Kidney glomerular epithelial cell (primary cell): Measurements from ENCODE around the gene MED15.
"Not testable (repeated sequence)": the region's sequence is repeated elsewhere in the genome, so short reads cannot be mapped to it uniquely, and the experiment has no call there.

Experiments used
- DNase-seq: peaks from one replicate; lab custom pipeline; 2025; lab: John Stamatoyannopoulos, UW

Gene MED15

GRCh38 chr22:20483143-20483506, 24.3 kb upstream of the MED15 start:
- DNase-seq = not testable (repeated sequence)

DNA sequence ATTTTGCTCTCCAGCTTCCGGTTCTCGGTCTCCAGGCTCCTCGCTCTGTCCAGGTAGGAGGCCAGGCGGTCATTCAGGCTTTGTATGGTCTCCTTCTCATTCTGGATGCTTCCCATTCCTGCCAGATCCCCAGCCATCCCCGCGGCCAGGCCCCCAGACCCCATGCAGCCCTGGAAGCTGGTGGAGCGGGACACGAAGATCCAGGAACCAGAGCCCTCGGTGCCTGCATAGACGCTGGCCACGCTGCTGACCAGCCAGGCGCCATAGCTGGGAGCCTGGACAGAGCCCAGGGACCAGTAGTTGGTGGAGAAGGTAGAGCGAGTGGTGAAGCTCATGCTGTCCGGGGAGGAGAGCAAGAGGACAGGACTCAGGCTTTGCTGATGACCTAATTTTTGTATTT, 23.6 kb upstream of the MED15 start:
- DNase-seq = no peak

DNA sequence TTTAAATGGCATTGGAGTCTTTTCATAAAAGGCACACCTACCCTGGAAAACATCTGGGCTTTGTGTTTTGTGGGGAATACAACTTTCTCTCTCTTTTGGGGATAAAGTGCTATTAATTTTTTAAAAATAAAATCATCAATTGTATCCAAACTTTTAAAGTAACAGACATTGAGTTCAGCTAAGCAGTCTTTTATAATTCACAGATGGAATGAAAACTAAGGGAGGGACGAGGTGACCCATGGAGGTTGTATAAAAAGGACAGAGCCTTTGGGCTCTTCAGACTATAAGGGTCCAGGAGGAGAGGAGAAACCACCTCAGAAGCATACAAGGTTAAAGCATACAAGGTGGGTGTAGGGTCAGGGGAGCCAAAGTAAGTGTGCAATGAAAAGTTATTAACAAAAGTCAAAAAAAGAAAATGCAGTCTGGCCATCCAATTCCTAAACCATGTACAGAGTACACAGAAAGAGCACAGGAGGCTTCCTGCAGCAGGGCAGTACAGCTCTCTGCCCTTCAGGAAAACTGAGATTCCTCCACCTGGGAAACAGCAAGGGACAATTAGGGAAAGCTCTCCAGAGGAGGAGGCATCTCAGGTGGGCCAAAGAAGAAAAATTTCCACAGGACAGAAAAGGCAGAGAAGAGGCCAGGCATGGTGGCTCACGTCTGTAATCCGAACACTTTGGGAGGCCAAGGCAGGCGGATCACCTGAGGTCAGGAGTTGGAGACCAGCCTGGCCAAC, 22.3 kb upstream of the MED15 start:
- no peak for DNase-seq

GRCh38 chr22:20486229-20486628, 21.2 kb upstream of the MED15 start:
- no peak for DNase-seq

DNA sequence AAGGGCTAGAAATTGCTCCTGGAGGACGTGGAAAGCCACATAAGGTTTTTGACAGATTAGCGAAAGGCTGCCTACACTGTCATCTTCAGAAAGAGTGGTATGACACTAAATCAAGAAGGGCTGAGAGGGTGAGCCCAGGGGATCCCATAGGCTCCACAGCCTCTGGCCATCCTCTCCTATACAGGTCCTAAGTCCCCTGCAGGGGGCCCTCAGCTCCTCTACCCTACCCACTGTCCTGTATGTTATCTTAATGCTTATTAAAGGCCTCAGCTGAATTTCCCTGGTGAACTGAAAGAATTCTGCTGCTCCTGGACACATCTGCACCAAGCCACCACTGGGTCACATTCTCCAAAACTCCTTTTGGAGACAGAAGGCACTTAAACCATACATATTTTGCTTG, 19.7 kb upstream of the MED15 start:
- DNase-seq = no peak

DNA sequence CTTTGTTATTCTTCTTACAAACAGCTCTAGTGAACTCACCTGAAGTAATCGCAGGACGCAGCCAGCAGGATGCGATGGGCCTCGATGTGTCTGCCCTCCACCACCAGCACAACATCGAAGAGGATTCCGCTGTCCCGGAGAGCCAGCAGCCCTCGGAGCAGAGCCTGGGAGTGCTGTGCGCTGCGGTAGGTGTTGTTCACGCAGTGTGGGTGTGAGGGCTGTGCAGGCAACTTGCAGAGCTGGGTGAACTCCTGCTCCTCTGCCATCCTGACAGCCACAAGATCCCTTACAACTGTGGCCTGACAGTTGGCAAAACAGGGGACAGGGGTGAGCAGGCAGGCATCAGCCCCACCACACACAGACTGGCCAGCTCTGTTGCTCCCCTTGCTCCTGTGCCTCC, 18.5 kb upstream of the MED15 start:
- no peak for DNase-seq

DNA sequence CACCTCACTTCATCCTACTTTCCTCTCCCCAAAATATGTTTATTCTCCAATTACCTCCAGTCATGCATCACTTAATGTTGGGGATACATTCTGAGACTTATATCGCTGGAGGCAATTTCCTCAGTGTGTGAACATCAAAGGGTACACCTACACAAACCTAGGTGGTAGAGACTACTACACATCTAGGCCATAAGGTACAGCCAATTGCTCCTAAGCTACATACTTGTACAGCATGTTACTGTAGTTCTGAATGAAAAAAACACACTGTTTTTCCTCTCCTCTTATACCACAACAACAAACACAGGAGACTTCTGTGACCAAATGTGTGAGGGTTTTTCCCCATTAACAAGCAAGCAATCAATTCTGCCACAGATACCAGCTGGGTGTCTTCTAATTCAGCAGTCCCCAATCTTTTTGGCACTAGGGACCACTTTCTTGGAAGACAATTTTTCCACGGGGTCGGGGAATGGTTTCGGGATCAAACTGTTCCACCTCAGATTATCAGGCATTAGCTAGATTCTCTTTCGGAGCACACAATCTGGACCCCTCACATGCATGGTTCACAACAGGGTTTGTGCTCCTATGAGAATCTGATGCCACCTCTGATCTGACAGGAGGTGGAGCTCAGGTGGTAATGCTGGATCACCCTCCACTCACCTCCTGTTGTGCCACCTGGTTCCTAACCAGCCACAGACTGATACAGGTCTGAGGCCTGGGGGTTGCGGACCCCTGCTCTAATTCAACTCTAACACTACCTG, 17.0 kb upstream of the MED15 start:
- no peak for DNase-seq

DNA sequence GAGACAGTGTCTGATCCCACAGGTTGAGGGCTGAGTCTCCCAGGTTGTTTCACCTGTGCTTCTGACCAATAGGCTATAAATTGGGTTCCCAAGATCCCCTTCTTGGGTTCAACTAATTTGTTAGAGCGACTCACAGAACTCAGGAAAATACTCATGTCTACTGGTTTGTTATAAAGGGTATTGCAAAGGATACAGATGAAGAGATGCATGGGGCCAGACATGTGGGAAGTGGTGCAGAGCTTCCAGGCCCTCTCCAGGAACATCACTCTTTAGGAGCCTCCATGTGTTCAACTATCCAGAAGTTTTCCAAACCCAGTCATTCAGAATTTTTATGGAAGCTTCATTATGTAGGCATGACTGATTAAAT, 16.5 kb upstream of the MED15 start:
- no peak for DNase-seq

DNA sequence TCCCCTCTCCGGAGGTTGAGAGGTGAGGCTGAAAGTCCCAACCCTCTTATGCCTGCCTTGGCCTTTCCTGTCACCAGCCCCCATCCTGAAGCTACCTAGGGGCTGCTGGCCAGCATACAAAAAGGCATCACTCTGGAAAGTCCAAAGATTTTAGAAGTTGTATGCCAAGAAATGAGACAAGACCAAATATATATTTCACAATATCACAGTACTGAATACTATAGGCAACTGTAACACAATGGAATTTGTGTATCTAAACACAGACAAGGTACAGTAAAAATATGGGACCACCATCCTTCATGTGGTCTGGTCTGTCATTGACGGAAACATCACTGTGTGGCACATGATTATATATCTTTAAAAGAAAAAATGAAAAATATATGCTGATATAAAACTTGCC, 16.1 kb upstream of the MED15 start:
- DNase-seq = no peak

DNA sequence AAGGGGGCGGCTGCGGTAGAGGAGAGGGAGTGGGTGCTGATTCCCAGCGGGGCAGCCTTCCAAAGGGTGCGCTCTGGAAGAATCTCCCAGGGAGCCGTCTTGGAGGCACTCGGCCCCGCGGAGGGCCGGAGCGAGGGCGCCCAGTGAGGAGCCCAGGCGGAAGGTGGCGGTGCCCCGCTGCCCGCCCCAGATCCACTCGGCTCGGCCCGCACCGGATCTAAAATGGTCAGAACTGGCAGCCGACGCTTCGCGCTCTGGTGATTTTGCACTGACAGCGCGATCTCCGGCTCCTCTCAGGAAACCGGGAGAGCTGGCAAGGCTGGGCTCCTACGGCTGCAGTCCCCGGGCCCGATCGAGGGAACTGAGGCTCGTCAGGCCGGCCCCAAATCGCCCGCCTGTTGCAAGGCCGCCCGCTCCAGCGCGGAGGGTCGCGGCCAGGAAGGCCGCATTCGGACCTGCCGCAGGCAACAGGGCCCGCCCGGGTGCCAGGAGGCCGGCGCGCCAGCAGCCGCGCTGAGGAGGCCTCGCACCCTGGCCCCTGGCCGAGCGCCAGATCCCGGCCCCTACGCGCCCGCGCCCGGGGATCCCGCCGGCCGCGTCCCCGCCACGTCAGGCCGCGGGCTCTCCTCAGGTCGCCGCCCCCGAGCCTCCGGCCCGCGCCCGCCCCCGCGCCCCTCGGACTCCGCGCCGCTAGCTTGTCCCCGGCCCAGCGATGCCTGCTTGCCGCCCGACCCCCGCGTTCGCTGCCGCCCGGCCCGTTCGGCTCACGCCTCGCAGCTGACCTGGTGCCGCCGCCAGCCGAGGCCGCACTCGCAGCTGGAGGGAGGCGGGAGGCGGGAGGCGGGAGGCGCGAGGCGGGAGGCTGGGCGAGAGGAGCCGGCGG, 12.2 kb upstream of the MED15 start, which contains the start of gene KLHL22:
Gene KLHL22 (minus strand): TSS at position 818 of the 883 bp plus-strand sequence. CDS start 6,584 bp downstream, outside the sequence.
- peak; percentile 8 for DNase-seq

DNA sequence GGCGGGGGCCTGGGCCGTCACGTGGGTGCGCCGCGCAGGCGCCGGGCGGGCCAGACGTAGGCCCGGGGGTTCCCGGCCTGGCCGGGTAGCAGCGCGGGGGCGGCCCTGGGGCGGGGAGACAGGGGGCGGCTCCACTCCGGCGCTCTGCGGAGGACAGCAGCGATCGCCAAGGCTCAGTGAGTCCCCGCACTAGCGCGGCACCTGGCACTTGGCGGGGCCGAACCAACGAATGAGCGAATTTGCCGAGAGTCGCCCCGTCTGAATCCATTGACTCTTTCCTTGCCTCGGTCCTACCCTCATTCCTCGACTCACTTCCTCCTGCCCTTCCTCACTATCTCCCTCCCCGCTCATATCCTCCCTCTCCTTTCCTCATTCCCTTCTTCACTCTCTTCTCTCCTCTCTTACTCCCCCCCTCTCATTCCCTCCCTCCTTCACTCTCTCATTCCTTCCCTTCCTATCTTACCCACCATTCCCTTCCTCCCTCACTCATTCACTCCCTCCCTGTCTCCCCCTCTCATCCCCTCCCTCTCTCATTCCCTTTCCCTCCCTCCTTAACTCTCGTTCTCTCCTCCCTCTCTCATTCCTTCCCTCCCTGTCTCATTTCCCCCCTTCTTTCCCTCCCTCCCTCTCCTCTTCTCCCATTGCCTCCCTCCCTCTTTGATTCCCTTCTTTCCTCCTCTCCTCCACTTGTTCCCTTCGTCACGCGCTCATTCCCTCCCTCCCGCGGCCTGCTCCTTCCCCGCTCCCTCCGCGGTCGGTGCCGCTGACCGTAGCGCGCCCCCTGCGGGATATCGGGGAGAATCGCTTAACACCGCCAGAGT, 11.3 kb upstream of the MED15 start:
- peak; percentile 74 for DNase-seq

GRCh38 chr22:20497426-20497825, 10.0 kb upstream of the MED15 start:
- no peak for DNase-seq

DNA sequence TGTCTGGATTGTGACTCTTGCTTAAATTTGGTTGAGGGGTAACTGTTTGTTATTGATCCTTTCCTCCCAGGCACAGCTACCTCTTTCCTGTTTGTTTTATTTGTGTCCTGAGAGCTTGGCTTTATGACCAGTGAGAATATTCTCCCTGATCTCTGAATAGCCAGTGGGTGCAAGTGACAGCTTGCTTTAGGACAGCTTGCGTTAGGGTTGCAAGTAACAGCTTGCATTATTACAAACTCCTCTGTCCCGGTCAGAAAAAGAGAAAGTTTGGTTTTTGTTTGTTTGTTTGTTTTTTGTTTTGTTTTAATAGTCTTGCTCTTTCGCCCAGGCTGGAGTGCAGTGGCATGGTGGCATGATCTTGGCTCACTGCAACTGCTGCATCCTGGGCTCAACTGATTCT, 8.5 kb upstream of the MED15 start:
- no peak for DNase-seq

DNA sequence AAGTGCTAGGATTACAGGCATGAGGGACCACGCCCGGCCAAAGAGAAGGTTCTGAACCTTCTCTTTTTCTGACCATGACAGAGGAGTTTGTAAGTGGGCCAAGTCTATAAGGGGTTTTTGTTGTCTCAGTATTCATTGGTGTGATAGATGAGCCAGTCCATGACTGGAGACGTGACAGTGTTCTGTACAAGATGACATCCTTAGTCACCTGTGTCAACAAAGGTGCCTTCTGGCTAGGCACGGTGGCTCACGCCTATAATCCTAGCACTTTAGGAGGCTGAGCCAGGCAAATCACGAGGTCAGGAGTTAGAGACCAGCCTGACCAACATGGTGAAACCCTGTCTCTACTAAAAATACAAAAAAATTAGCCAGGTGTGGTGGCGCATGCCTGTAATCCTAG, 7.6 kb upstream of the MED15 start:
- DNase-seq = no peak

DNA sequence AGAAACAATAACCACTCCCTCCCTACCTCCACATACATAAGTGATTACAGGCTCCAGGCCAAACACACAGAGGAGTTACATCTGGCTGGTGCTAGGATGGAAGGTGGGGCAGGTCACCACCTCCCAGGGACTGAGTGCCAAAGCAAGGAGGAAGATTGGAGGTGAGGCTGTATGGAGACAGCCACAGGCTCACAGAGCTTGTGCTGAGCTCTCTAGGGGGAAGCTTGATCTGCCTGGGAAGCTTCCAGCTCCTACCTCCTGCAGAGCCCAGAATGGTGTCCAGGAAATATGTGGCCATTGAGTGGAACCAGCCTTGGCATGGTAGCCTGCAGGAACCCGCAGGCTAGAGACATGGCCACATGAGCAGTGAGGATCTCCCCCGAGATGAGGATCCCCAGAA, 3.6 kb upstream of the MED15 start:
- DNase-seq = peak; percentile 5

DNA sequence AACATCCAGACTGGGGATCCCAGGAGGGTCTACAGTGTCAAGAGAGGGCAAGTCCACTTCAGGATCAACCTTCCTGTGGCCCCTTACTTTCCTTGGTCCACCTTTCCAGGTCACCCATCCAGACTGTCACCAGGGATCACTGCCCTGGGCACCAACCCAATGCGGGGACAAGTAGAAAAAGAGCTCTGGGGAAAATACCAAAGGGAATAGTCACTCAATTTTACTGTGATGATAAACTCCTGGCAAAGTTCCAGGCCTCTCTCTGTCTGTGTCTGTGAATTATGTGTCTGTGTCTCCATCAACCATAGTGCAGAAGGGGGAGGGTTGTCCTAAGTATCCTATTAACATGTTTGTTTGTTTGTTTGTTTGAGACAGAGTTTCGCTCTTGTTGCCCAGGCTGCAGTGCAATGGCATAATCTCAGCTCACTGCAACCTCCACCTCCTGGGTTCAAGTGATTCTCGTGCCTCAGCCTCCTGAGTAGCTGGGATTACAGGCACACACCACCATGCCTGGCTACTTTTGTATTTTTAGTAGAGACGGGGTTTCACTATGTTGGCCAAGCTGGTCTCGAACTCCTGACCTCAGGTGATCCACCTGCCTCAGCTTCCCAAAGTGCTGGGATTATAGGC, 3.0 kb upstream of the MED15 start:
- DNase-seq = peak; percentile 90

- DNase-seq = no peak
These were observed 712 bp upstream of the MED15 start for GRCh38 chr22:20506543-20507252.

DNA sequence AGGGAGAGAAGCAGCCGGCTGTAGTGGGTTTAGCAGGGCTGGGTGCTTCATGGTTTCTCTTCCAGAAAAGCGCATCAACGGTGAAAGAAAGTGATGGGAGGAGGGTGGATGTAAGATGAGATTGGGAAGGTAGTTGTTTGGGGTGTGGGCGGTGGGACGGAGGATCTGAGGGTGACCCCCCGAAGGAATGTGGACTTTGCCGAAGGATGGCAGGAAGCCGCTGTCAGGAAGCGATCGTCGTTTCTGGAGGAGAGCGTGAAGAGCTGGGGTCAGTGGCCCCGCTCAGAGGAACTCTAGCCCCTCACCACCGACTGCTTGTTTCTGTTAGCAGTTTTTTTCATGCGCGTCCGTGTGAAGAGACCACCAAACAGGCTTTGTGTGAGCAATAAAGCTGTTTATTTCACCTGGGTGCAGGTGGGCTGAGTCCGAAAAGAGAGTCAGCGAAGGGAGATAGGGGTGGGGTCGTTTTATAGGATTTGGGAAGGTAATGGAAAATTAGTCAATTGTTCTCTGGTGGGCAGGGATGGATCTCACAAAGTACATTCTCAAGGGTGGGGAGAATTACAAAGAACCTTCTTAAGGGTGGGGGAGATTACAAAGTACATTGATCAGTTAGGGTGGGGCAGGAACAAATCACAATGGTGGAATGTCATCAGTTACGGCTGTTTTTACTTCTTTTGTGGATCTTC, 801 bp downstream of the MED15 start:
- DNase-seq = not testable (repeated sequence)

GRCh38 chr22:20508815-20509271, 1.4 kb downstream of the MED15 start:
- DNase-seq = no peak
